ENCODE data around the gene ZNF460.

Gene ZNF460

DNA sequence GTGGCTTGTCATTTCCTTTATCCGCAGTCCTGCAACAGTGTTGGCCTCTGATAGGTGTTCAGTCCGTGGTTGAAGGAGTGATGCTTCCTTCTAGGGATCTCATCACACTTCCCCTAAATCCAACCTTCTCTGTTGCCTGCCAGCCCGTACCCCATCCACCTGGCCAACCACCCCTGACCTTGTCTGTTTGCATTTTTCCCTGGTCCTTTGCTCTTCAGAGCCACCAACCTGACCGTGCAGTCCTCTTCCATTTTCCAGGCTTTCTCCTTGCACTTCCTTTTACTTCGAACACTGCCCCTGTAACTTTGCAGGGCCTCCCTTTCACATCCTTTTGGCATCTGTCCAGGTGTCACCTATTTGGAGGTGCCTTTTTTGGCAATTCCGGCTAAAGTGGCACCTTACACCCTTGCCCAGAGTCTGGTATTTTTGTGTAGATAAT, 696 bp downstream of the ZNF460 start:
- DNase-seq: peak; percentile 28

DNA sequence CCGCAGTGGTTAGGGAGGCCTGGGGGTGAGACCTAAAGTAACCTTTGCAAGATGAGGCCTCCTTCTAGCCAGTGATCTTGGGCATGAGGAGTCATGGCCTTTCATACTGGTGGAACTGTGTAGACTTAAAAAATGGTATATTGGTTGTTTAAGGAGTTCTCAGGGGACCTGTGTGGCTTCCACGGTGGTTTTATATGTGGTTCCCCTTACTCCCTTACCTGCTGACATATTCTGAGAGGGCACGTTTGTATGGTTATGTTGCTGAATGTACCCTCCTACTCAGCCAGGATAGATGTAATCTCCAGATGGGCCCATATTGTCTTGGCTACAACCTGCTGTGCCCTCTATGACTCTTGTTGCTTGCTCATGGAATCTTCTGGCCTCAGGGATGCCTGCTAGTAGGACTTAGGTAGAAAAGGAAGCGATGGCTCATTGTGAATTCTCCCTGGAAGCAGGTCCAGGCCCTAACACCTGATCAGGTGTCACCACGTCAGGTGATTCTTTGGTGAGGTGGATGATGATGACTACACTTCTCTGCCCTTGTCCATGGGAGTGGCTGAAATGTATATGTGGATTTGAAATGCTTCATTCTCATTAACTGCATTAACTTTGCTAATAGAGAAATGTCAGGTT, 1.8 kb downstream of the ZNF460 start:
- DNase-seq: no peak

DNA sequence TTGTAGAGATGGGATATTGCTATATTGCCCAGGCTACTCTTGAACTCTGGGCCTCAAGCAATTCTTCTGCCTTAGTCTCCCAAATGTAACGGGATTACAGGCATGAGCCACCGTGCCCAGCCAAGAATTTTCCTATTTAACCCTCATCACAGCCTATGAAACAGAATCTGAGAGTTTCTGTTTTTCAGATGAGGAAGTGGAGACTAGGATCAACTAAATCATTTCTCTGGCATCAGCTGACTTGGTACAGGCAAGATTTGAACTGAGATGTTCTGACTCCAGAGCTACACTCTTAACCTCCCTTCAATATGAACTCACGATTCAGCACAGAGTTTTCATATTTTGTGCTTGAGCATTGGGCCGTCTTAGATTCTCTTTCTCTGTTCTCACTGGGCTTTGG, 8.1 kb downstream of the ZNF460 start:
- no peak for DNase-seq

DNA sequence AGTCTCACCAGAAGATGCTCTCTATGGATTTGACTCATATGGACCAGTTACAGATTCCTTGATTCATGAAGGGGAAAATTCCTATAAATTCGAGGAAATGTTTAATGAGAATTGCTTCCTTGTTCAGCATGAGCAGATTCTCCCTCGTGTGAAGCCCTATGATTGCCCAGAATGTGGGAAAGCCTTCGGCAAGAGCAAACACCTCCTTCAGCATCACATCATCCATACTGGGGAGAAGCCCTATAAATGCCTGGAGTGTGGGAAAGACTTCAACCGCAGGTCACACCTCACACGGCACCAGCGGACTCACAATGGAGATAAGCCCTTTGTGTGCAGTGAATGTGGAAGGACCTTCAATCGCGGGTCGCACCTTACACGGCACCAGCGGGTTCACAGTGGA, 10.7 kb downstream of the ZNF460 start:
- no peak for DNase-seq

DNA sequence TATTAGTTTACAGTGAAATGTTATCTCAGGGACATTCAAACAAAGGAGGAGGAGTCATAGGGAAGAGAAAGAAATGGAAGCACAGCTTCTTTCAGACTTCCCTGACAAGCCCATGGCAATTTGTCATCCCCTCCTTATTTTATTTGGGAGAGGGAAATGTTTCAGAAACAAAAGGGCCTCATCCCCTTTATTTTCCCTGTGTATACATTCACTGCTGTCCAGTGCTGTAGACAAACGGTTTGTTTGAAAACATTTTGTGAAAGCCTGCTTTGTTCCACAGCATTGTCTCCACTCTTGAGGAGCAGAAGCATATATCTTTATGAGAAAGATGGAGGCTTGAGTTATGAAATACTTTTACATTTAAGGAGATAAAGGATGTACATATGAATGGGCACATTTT, 12.3 kb downstream of the ZNF460 start:
- DNase-seq: no peak

DNA sequence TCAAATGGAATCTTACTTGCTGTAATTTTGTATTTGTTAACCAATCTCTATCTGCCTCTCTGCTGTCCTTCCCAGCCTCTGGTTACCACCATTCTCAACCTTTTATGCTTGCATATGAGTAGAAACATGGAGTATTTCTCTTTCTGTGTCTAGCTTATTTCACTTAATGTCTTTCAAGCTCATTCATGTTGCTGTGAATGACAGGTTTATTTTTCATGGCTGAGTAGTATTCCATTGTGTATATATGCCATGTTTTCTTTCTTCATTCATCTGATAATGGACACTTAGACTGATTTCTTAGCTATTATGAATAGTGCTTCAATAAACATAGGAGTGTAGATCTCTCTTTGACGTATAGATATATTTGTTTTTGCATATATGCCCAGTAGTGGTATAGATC, 13.4 kb downstream of the ZNF460 start:
- no peak for DNase-seq

DNA sequence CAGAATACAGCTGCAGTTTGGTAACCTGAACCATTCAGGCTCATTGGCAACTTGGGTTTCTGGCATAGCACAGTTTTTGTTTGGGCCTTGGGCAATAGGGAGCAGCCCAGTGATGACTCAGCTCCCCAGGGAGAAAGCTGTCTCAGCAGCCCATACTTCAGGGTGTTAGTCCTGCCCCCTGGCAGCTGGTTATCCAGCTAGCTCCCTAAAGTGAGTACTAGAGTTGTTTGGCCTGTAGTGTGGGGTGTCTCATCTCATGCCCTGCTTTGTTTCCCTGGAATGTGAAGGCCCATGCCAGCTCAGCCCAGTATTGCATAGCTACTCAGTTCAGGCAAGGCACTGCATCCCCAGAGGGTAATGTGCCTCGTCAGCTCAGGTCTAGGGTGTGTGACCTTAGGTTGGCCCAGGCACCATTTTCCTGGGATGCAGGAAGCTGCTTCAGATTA, 21.8 kb downstream of the ZNF460 start:
- DNase-seq: no peak

DNA sequence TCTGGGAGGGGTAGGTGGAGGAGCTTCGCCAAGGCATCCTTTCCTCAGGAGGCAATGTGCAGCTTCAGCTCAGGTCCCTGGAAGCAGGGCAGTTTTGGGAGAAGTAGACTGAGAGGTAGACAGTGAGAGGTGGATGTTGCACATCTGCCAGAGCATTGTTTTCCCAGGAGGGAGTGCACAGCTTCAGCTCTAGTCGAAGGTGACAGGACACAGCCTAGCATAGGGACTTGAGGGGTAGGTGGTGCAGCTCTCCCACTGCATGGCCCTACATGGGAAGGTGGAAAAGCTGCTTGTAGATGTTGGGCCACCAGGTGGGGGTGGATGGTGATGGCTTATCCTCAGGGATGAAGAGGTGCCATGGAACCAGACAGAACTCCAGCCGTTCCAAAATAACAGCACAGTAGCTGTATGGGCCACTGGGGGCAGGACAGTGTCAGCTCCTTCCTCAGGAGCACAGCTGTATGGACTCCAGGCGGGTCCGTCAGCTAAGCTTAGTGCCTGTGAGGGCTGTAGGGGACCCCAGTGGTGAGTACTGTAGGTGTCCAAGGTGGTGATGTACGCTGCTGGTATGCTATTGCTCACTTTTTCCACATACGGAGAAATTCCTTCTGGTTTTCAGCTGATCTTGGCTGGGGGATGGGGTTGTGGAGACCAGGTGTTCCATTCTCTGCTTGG, 22.6 kb downstream of the ZNF460 start:
- no peak for DNase-seq

DNA sequence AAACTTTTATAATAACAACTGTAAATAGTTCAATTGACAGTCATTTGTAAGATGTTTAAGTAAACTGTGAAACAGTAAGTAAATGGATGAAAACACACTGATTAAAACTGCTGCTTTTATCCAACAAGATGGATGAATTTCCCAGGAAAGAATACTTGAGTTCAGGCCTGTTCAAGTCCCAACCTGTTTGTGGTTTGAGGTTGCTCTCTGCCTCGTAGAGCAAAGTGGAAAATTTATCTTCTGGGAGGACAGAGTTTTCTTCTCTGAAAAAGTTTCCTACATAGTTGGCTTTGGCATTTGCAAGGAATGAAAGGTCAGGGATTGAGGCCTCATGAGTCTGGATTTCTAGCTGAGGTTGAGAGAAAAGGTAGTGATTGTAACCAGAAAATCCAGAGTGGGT, 24.8 kb downstream of the ZNF460 start:
- no peak for DNase-seq

DNA sequence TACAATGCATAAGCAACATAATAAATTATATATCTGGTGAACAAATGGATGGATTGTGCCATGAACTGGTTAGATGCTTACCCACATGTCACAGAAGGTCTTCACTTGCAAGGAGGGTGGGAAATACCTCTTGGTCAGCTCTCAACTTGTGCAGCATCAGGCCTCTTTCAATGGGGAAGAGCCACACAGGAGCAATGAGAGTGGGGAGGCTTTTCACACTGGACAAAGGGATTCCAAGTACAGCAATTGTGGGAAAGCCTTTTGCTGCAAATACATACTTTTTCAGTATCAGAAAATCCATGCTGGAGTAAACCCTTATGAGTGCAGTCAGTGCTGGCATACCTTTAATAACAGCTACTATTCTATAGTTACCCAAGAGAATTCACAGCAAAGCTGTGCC, 28.2 kb downstream of the ZNF460 start:
- no peak for DNase-seq

DNA sequence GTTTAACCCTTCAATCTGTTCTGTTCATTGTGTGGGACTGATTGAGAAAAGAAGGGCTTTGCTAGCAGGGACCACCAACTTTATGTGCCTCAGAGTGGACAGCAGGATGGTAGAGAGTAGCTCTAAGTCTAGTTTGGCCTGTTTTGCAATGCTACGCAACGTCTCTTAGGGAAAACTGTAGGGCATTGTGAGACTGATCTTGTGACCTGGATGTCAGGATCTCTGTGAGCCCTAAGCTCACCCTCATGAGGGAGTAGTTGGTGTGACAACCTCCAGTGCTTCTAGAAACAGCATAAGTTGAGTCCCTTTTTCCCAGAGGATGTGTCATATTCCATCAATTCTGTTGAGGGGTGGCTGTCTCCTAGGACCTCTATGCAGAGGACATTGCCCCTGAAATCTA, 30.5 kb downstream of the ZNF460 start:
- DNase-seq: no peak

DNA sequence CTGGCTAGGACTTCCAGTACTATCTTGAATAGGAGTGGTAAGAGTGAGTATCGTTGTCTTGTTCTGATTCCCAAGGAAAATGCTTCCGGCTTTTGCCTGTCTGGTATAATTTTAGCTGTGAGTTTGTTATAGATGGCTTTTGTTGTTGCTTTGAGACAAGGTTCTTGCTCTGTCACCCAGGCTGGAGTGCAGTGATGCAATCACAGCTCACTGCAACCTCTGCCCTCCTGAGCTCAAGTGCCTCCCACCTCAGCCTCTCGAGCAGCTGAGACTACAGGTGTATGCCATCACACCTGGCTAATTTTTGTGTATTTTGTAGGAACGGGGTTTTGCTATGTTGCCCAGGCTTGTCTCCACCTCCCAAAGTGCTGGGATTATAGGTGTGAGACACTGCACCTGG, 33.9 kb downstream of the ZNF460 start:
- DNase-seq: no peak

DNA sequence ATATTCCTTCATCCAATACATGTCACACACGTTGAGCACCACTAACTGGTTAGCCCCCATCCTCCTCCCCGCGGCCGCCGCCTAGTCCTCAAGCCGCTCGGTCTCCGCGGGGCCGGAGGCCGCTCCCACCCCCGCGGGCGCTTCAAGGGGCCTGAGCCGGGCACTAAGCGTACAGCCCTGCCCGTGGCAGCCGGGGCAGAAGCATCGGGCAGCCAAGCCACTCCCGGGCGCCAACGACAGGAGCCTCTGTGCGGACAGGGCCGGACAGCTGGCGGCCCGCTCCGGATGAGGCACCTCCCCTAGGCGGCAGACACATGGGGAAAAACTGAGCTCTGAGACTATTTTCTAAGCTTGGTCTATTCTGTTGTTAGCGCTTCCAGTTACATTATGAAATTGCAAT, 37.2 kb downstream of the ZNF460 start:
- DNase-seq: no peak

DNA sequence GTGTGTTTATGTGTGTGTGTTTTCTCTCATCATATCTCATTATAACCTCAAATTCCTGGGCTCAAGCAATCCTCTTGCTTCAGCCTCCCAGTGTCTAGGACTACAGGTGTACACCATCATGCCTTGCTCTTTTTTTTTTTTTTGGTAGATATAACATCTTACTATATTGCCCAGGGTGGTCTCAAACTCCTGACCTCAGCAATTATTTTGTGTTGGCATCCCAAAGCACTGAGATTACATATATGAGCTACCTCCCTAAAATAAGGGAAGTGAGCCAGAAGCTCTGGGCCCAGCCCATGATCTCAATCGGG, 39.5 kb downstream of the ZNF460 start:
- no peak for DNase-seq

DNA sequence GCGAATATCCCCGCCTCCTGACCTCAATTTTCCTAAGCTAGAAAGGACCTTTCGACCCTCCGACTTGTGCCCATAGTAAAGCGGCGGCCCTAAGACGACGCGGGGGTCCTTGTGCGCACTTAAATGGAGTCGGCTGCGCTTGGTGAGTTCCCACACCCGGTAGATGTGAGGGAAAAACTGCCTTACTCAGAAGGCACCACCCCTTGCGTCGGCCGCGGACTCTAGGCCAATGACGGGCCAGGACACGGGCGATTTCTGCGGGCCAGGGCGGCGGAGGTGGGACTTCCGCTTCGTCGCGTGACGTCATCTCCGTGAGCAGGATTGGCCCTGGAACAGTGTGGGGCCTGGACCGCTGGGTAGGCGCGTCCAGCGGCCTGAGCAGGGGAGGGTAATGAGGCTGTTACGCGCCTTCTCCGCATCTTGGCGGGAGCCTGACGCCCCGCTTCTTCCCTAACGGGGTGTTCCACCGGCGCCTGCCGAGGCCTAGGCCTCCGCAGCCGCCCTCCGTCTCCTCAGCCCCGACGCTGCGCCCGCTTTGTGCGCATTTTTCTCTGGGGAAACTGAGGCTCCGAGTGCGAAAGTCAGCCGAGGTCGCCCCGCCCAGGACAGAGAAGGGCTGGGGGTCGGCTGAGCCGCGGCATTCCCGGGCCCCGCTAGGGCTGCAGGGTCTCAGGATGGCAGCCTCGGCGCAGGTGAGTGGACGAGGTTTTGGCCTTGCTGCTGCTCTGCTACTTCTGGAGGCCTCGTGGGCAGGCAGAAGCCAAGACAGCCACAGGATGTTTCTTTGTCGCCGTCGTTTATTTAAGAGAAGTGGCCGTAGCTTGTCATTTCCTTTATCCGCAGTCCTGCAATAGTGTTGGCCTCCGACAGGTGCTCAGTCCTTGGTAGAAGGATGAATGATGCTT, 40.1 kb downstream of the ZNF460 start, which contains the start of gene ZNF543:
ZNF543 (plus strand) TSS at position 293 of the 905 bp plus-strand sequence; CDS start at position 675, 382 bp downstream.
- DNase-seq: peak; percentile 98

DNA sequence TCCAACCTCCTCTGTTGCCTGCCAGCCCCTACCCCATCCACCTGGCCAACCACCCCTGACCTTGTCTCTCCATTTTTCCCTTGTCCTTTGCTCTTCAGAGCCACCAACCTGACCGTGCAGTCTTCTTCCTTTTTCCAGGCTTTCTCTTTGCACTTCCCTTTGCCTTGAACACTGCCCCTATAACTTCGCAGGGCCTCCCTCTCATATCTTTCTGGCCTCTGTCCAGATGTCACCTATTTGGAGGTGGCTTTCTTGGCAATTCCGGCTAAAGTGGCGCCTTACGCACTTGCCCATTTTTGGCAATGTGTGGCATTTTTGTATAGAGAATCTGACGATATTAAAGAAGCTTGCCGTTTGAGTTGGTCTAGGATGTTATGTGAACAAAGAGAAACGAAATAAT, 40.8 kb downstream of the ZNF460 start:
- no peak for DNase-seq

DNA sequence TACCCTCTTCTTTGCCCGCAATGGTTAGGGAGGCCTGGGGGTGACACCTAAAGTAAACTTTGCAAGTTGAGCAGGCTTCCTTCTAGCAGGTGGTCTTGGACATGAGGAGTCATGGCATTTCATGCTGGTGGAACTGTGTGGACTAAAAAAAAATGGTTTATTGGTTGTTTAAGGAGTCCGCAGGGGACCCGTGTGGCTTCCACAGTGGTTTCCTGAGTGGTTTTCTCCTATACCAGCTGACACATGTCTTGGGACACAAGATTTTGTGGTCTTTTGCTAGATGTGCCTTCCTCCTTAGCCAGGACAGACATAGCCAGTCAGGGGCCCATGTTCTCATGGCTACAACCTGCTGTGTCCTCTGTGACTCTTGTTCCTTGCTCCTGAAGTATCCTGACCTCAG, 41.5 kb downstream of the ZNF460 start:
- no peak for DNase-seq

DNA sequence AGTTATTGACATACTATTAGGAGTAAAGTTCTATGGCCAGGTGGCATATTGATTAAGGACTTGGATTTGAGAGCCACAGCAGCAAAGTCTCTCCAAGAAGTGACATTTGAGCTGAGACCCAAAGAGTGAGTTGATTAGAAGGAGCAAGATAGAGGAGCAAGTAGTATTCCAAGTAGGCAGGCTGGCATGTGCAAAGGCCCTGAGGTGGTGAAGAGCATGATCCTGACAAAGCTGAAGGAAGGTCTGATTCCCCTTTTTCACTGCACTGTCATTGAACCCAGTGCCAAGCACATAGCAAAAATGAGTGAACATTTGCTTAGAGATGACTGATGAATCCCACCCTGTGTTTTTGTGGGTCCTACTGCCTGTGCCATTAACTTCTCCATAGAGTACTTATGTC, 44.7 kb downstream of the ZNF460 start:
- DNase-seq: no peak

DNA sequence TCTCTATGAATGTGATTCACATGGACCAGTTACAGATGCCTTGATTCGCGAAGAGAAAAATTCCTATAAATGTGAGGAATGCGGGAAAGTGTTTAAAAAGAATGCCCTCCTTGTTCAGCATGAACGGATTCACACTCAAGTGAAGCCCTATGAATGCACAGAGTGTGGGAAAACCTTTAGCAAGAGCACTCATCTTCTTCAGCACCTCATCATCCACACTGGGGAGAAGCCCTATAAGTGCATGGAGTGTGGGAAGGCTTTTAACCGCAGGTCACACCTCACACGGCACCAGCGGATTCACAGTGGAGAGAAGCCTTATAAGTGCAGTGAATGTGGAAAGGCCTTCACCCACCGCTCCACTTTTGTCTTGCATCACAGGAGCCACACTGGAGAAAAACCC, 47.7 kb downstream of the ZNF460 start:
- DNase-seq: no peak

DNA sequence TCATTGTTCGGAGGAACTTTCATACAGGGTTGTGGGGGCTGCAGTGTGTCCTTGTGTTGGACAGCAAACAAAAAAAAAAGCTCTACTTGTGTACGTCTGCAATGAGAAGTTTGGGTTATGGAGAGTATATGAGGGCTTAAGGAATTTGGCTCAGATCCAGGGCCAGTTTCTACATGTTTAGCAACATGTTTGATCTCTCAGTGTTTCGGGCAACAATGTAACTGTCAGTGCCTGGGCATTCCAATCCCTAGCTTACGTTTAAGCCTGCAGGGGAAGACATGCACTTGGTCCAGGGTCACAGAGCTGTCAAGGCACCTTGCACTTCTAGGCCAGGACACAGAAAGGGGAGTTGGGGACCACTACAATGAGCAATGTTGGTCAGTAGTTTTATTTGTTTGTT, 53.9 kb downstream of the ZNF460 start:
- no peak for DNase-seq

DNA sequence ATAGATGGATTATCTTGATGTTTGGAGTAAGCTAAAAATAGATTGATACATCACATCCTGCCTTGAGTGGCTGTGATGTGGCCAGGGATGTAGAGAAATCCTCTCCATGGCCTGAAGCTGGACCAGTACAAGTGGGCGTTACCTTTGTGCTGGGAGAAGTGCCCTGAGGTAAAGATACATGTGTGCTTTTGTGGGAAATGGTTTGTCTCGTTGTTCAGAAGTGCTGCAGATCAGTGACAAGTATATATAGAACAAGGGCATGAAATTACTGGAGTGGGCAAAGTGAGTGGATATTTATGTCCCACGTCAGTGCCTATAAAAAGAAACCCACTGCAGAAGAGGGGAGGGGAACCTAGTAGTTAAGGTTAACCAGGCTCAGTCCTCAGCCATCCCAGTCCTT, 58.6 kb downstream of the ZNF460 start:
- peak; percentile 25 for DNase-seq

DNA sequence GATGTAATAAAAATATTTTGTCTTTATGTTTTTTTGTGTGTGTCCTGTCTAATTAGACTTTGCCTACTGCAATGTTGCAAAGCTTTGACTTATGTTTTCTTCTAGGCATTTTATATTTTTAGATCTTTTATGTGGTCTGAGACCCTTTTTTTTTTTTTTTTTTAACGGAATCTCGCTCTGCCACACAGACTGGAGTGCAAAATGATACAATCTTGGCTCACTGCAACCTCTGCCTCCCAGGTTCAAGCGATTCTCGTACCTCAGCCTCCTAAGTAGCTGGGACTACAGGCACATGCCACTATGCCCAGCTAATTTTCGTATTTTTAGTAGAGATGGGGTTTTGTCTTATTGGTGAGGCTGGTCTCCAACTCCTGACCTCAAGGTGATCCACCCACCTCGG, 62.3 kb downstream of the ZNF460 start:
- DNase-seq: no peak

All from right hindlimb (tissue), 1 donor.